PC-9 (cell line): Measurements from ENCODE around the gene HMGN4. TPM values are rescaled to one million over a fixed set of nuclear protein-coding genes. Genes with fewer than 3 reads are reported as not detected.

Experiments
- BruUV-seq: library from RNA; stranded (reverse); fragments of 400-500 nt; replicated peaks from 2 replicates; lab custom pipeline; 2021; lab: Mats Ljungman, UMichigan
- CTCF ChIA-PET: fragments of 300-600 bp; sonication (Branson Sonifier 250); formaldehyde crosslinking; loops from one replicate; lab custom pipeline; 2022; ENCODE audit warnings: antibody characterized with exemption; lab: Charles Lee
- POLR2A ChIA-PET: fragments of 300-600 bp; sonication (Branson Sonifier 250); formaldehyde crosslinking; loops from one replicate; lab custom pipeline; 2022; ENCODE audit warnings: antibody characterized with exemption; ENCODE audit not compliant: unreplicated experiment; lab: Charles Lee
- DNase-seq, 2 experiments: peaks; one replicate each; pipeline versions ENCODE4 v3.0.0 to v3.0.0-alpha.2; 2015 to 2022; ENCODE audit warnings: mixed read lengths in 1 of 2
- H2AFZ ChIP-seq: fragments of 200-600 bp; sonication (generic); 2 replicates; pipeline ENCODE4 v1.8.1; 2017; ENCODE audit warnings: antibody characterized with exemption
- H3F3A ChIP-seq: fragments of 200-600 bp; sonication (generic); 2 replicates; pipeline ENCODE4 v1.8.1; 2017; ENCODE audit warnings: antibody characterized with exemption, mild to moderate bottlenecking, low read depth; ENCODE audit not compliant: insufficient read depth
- H3K27ac ChIP-seq: fragments of 200-600 bp; sonication (generic); 2 replicates; pipeline ENCODE4 v1.6.1; 2016; ENCODE audit warnings: mixed run types
- H3K27me3 ChIP-seq: fragments of 200-600 bp; sonication (generic); 2 replicates; pipeline ENCODE4 v1.6.1; 2016; ENCODE audit warnings: low read depth, mixed run types; ENCODE audit not compliant: insufficient read depth
- H3K36me3 ChIP-seq: fragments of 200-600 bp; sonication (generic); 2 replicates; pipeline ENCODE4 v1.6.1; 2016; ENCODE audit warnings: low read depth, mixed run types
- H3K4me1 ChIP-seq: fragments of 200-600 bp; sonication (generic); replicated peaks from 2 replicates; pipeline ENCODE4 v1.6.1; 2016; ENCODE audit warnings: mixed run types; ENCODE audit not compliant: insufficient read depth
- H3K4me2 ChIP-seq: fragments of 200-600 bp; sonication (generic); 2 replicates; pipeline ENCODE4 v1.6.1; 2017; ENCODE audit warnings: mixed run types
- H3K4me3 ChIP-seq: fragments of 200-600 bp; sonication (generic); 2 replicates; pipeline ENCODE4 v1.6.1; 2016; ENCODE audit warnings: mixed run types
- H3K79me2 ChIP-seq: fragments of 200-600 bp; sonication (generic); 2 replicates; pipeline ENCODE4 v1.6.1; 2017; ENCODE audit warnings: low read depth, mixed run types
- H3K9me2 ChIP-seq: fragments of 200-600 bp; sonication (generic); 2 replicates; pipeline ENCODE4 v1.8.1; 2017; ENCODE audit warnings: mild to moderate bottlenecking; ENCODE audit not compliant: insufficient read depth
- H3K9me3 ChIP-seq: fragments of 200-600 bp; sonication (generic); 2 replicates; pipeline ENCODE4 v1.8.1; 2016; ENCODE audit warnings: low read depth; ENCODE audit not compliant: insufficient read depth
- H4K20me1 ChIP-seq: fragments of 200-600 bp; sonication (generic); 2 replicates; pipeline ENCODE4 v1.8.1; 2017; ENCODE audit not compliant: insufficient read depth
- CTCF ChIP-seq: fragments of 200-600 bp; sonication (generic); conservative IDR thresholded peaks from 2 replicates; pipeline ENCODE4 v1.6.1; 2017; ENCODE audit warnings: mixed run types, antibody characterized with exemption, mild to moderate bottlenecking, moderate library complexity
- EZH2 ChIP-seq: fragments of 200-600 bp; sonication (generic); IDR thresholded peaks from 2 replicates; pipeline ENCODE4 v1.8.0; 2017; ENCODE audit warnings: antibody characterized with exemption, low read depth
- intact Hi-C: fragments of 100-400 bp; cut with micrococcal nuclease; formaldehyde crosslinking; loops from one replicate; pipeline ENCODE4 v1.10.0; 2022; ENCODE audit not compliant: unreplicated experiment
- total RNA-seq: library from RNA; stranded (reverse); gene quantifications from 2 replicates; pipeline ENCODE4 v1.2.3, GENCODE V29; 2021

HMGN4 gene
- total RNA-seq, 1 experiment from 2014 or later = 86.9 TPM

GRCh38 chr6:26592649-26593048 lies 54.5 kb downstream of the HMGN4 start:
- no TSS peak for BruUV-seq
- H3K36me3 ChIP-seq = no peaks in the 10 kb centered on the region
- H3K27me3 ChIP-seq = no peaks in the 10 kb centered on the region
- H3K79me2 ChIP-seq = peaks cover 9% of the 10 kb centered on the region
- no peaks in the 10 kb centered on the region for H3K9me3 ChIP-seq
- H3K4me2 ChIP-seq = no peak overlapping the region
- H3F3A ChIP-seq = peaks cover 18% of the 10 kb centered on the region; the same call in 1 of the 2 replicates
- TF ChIP-seq EZH2 = no peak
- no peak for TF ChIP-seq CTCF
- H3K9me2 ChIP-seq = no peaks in the 10 kb centered on the region
- intact Hi-C loops = no loop called here
- DNase-seq = no peak
- no peaks in the 10 kb centered on the region for H4K20me1 ChIP-seq
- CTCF ChIA-PET = no interaction called here
- no peak overlapping the region for H3K27ac ChIP-seq
- H2AFZ ChIP-seq = no peak overlapping the region
- POLR2A ChIA-PET = no interaction called here
- no peak overlapping the region for H3K4me3 ChIP-seq
- H3K4me1 ChIP-seq = 0 out of 2 replicates have a peak, but pooled peaks cover 6% of the 10 kb centered on the region

- Histone ChIP-seq H3K4me2 (no peak overlapping the region), H3K36me3 (no peaks in the 10 kb centered on the region), H3K27me3 (no peaks in the 10 kb centered on the region), H4K20me1 (no peaks in the 10 kb centered on the region), H3K9me2 (no peaks in the 10 kb centered on the region), H3K9me3 (no peaks in the 10 kb centered on the region), H2AFZ (no peak overlapping the region), H3K79me2 (peaks cover 17% of the 10 kb centered on the region), H3K27ac (no peak overlapping the region), H3K4me3 (no peak overlapping the region), H3F3A (peaks cover 18% of the 10 kb centered on the region; the same call in 1 of the 2 replicates), H3K4me1 (0 out of 2 replicates have a peak, but pooled peaks cover 8% of the 10 kb centered on the region)
- no peak for DNase-seq
- TF ChIP-seq EZH2 (no peak), CTCF (no peak)
- BruUV-seq = no TSS peak
- CTCF ChIA-PET = interaction anchor here (0.7 kb wide), 1 partner anchor 252 kb away, joined by 3 read pairs; no protein-coding TSS in a partner anchor
- intact Hi-C loops = loop anchor here (2.0 kb wide), 1 partner anchor 57 kb away; no protein-coding TSS in a partner anchor
- POLR2A ChIA-PET = interaction anchor here (0.6 kb wide), 1 partner anchor 320 kb away, joined by 5 read pairs; no protein-coding TSS in a partner anchor
These were observed 55.3 kb downstream of the HMGN4 start for GRCh38 chr6:26593278-26594130.

GRCh38 chr6:26594131-26594498 lies 55.9 kb downstream of the HMGN4 start:
- peaks cover 20% of the 10 kb centered on the region for H3K79me2 ChIP-seq
- H3K36me3 ChIP-seq = peaks cover 1% of the 10 kb centered on the region; the same call in 1 of the 2 replicates
- H3K9me2 ChIP-seq = no peaks in the 10 kb centered on the region
- no peak overlapping the region for H3K27ac ChIP-seq
- ChIA-PET CTCF (interaction anchor here (0.6 kb wide), 1 partner anchor 636 kb away, joined by 3 read pairs; no protein-coding TSS in a partner anchor), POLR2A (no interaction called here)
- no peak overlapping the region for H3K4me2 ChIP-seq
- no peak for DNase-seq
- H4K20me1 ChIP-seq = no peaks in the 10 kb centered on the region
- H3K4me3 ChIP-seq = no peak overlapping the region
- 0 out of 2 replicates have a peak, but pooled peaks cover 8% of the 10 kb centered on the region for H3K4me1 ChIP-seq
- no peaks in the 10 kb centered on the region for H3K27me3 ChIP-seq
- no peak overlapping the region for H2AFZ ChIP-seq
- H3K9me3 ChIP-seq = no peaks in the 10 kb centered on the region
- no TSS peak for BruUV-seq
- H3F3A ChIP-seq = peaks cover 18% of the 10 kb centered on the region; the same call in 1 of the 2 replicates
- intact Hi-C loops = loop anchor here (2.0 kb wide), 1 partner anchor 57 kb away; no protein-coding TSS in a partner anchor
- TF ChIP-seq CTCF (no peak), EZH2 (no peak)
